Spleen (tissue), 7 donors: Measurements from ENCODE around the gene STK10.
A peak's percentile ranks its signal among the peaks of the same experiment; 100 is the strongest.

Experiments
- CTCF ChIP-seq, 11 experiments: fragments of 200-600 bp in 7 of 11; fragments of 450-650 bp in 4 of 11; sonication (generic) in 4 of 11; IDR thresholded peaks in 8 of 11; conservative IDR thresholded peaks in 3 of 11; 1 replicate in 7 of 11; 2 replicates in 4 of 11; pipeline versions ENCODE4 v1.4.0 to v1.8.0; 2016 to 2021; ENCODE audit warnings: antibody characterized with exemption in 11 of 11, inconsistent platforms in 4 of 11, mild to moderate bottlenecking in 1 of 11
- POLR2A ChIP-seq, 3 donors: fragments of 450-650 bp; IDR thresholded peaks; one replicate each; pipeline ENCODE4 v1.5.1; 2017; ENCODE audit warnings: antibody characterized with exemption in 3 of 3, mild to moderate bottlenecking in 1 of 3
- POLR2AphosphoS5 ChIP-seq, 3 donors: sonication (generic); formaldehyde crosslinking; IDR thresholded peaks; one replicate each; pipeline ENCODE4 v1.5.1; 2017; ENCODE audit warnings: antibody characterized with exemption in 3 of 3
- donor health status: DM: no; HTN: no; CAD: no; lungs with moderate emphysema.
- donor health status: DM: no; HTN: no; CAD: no.
- donor health status: DM: no; HTN: no; CAD: no.

- TF ChIP-seq POLR2A (IDR thresholded peaks at IDR 0.05) (no peak), POLR2AphosphoS5 (IDR thresholded peaks at IDR 0.05) (peak in 2 of 3 donors; percentile 27 to 51), CTCF (IDR thresholded peaks at IDR 0.05 in 8 of 11, conservative IDR thresholded peaks at IDR 0.05 in 3 of 11) (no peak)
These were observed 90.7 kb downstream of the STK10 start for GRCh38 chr5:172097356-172097755.
